ENCODE results near the gene VAMP3.

Gene VAMP3, protein sequence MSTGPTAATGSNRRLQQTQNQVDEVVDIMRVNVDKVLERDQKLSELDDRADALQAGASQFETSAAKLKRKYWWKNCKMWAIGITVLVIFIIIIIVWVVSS

DNA sequence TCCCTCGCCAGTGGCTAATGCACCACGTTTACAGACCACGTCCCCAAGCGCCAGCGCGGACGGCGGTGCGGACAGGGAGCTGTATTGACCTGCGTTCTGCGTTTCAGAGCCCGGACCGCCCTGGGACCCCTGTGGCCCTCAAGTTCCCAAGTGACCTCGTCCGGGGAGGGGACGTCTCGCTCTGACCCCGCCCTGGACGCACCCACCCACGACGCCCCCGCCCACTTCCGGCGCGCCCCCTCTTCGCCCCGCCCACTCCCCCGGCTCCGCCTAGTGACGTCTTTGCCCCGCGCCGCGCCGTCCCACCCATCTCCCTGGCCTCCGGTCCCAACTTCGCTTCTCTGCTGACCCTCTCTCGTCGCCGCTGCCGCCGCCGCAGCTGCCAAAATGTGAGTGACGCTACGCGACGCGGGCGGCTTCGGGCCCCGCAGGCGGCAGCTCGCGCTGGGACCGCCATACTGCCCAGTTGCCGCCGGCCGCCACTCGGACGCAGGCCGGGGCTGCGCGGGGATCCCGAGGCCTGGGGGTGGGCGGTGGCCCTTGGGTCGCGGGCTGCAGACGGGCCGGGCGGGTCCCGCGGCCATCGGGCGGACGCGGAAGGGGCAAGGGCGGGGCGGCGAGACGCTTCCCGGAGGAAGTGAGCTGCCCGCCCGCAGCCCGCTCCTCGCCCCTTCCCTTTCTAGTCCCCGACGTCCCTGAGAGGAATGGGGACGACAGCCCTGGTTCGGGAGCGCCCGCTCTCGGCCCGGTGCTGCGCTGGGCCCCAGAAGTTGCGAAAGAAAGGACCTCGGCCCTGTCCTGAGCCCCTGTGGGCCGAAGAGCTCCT is at the start of gene VAMP3:
TSS of gene VAMP3 (plus strand) at position 300 of the 826 bp plus-strand sequence. CDS start at position 388, 88 bp downstream.
- peak; percentile 49 for DNase-seq

DNA sequence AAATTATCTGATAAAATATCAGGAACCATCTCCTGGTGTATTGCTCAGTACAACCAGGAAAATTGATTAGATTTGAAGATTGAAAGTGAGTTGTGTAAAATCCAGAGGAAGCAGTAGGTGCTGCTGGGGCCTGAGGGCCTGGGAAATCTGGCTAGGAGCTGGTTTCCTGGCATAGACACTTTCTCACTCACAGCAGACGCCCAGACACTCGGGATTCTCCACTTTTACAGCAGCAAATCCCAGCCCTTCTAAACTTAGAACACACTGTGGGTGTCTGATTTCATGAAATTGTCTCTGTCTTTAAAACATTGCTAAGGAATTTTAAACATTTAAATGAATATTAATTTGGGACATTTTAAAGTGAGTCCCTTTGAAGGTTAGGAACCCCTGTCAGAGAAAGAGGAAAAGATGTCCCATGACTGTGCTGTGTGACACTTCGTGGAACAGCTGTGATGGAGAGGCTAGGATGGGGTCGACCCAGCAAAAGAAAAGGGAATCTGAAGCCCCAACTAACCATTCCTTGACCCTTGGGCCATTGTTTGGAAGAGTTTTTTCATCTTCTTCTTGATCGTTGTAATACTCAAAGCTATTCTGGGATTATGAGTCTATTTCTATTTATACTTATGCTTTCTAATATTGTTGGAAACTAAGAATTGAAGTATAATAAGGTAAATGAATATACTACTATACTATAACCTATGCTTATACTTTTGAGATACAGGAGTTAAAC is 49.0 kb upstream of the VAMP3 start:
- no peak for DNase-seq

GRCh38 chr1:7722670-7723012 is 48.5 kb upstream of the VAMP3 start:
- DNase-seq = no peak

- DNase-seq = no peak
These were observed 44.5 kb upstream of the VAMP3 start for GRCh38 chr1:7726623-7727022.

DNA sequence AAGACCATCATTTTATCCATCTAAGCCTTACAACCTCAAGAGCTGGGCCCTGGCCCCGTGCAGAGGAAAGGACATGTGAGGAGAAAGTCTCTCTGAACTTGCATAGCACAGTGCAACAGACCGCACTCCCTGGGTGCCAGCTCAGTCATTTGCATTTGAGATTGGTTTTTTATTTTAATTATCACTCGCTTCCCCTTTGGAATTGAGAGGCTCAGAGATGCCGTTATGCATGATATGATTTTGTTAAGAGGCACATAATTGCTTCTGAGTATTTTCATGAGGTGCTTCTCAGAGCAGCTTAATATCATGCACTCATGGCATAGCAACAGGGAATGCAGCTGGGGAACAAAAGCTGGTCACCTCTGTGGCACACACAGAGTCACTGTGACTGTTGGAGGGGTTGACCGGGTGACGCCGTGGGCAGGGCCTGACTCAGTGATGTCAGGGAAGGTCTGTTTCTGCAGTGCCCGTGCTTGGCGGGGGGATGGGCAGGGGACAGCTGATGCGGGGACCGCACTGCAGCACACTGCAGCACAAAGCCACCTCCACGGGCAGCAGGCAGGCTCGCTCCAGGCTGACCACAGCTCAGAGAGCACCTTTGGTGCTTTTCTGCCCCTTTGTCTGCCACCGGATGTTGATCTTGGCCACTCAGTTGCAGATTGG is 43.2 kb upstream of the VAMP3 start:
- no peak for DNase-seq

- DNase-seq = no peak
These were observed 41.3 kb upstream of the VAMP3 start for GRCh38 chr1:7729761-7730160.

GRCh38 chr1:7732331-7732730 is 38.8 kb upstream of the VAMP3 start:
- DNase-seq = no peak

DNA sequence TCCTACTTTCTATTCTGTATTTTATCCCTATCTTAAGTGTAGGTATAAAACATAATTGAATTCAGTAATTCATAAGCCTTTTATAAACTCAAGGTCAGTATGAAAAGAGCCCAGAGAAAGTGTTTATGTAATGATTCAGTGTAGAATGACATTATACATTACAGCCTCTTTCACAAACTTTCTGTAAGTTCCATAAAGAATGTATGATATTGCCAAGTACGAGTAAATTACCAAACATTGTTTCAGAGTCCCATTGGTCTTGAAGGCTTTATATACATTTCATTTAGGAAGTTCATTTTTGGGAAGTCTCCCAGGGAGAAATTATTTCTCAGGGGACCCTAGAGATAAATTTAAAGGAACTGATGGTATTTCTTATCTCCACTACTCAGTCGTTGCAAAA is 37.8 kb upstream of the VAMP3 start:
- no peak for DNase-seq

DNA sequence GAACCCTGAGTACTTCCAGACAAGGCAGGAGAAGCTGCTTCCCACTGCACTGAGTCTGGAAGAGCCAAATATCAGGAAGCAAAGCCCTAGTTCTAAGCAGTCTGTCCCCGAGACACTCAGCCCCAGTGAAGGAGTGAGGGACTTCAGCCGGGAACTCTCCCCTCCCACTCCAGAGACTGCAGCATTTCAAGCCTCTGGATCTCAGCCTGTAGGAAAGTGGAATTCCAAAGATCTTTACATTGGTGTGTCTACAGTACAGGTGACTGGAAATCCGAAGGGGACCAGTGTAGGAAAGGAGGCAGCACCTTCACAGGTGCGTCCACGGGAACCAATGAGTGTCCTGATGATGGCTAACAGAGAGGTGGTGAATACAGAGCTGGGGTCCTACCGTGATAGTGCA is 33.1 kb upstream of the VAMP3 start:
- no peak for DNase-seq

- DNase-seq = no peak
These were observed 27.8 kb upstream of the VAMP3 start for GRCh38 chr1:7743346-7743745.

DNA sequence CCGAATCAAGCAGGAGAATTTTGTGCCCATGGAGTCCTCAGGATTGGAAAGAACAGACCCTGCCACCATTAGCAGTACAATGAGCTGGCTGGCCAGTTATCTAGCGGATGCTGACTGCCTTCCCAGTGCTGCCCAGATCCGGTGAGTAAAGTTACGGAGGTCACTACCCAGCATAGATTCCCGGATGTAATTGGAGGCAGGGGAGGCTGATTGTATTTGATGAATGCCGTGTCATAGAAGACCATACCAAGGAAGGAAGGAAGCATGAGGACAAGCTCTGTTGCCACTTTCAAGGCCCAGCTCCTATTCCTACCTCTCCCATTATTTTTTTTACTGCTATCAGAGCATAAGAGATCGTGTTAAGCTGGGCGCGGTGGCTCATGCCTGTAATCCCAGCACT is 26.2 kb upstream of the VAMP3 start:
- no peak for DNase-seq

DNA sequence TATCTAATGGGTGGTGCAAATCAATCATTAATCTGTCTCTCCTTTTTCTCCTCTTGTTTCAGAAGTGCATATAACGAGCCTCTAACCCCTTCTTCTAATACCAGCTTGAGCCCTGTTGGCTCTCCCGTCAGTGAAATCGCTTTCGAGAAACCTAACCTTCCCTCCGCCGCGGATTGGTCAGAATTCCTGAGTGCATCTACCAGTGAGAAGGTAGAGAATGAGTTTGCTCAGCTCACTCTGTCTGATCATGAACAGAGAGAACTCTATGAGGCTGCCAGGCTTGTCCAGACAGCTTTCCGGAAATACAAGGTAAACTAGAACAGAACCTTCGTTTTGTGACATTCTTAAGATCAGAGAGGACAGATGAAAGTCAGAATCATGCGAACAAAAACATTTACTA is 25.3 kb upstream of the VAMP3 start:
- DNase-seq = no peak

DNA sequence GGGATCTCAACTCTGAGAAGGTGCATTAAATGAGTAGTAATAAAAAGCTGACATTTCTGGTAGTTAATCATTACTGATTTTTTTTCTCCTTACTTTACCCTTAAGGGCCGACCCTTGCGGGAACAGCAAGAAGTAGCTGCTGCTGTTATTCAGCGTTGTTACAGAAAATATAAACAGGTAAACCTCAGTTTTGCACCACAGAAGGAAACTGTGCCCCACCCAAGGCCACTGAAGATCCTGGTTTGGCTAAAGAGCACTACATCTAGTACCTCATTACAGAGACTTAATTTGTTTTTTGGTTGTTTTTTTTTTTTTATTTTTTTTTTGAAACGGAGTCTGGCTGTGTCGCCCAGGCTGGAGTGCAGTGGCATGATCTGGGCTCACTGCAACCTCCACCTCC is 23.5 kb upstream of the VAMP3 start:
- DNase-seq = no peak

DNA sequence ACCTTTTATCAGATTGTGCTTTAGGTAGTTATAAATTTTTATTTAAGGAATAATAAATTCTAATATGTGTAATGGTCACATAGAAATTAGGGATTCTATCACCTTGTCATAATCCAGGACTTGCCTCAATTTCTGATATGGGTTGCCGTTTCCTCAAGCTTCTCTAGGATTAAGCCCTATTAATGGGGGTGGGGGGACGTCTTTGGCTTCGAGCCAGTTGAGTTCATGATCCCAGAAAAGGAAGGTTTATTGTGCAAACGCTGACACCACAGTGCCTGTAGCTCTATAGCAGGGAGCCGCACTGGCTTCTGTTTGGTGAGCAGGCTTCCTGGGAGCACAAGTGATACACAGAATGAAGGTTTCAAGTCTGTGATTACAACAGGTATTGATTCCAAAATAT is 22.0 kb upstream of the VAMP3 start:
- no peak for DNase-seq

- no peak for DNase-seq
These were observed 19.9 kb upstream of the VAMP3 start for GRCh38 chr1:7751174-7751573.

DNA sequence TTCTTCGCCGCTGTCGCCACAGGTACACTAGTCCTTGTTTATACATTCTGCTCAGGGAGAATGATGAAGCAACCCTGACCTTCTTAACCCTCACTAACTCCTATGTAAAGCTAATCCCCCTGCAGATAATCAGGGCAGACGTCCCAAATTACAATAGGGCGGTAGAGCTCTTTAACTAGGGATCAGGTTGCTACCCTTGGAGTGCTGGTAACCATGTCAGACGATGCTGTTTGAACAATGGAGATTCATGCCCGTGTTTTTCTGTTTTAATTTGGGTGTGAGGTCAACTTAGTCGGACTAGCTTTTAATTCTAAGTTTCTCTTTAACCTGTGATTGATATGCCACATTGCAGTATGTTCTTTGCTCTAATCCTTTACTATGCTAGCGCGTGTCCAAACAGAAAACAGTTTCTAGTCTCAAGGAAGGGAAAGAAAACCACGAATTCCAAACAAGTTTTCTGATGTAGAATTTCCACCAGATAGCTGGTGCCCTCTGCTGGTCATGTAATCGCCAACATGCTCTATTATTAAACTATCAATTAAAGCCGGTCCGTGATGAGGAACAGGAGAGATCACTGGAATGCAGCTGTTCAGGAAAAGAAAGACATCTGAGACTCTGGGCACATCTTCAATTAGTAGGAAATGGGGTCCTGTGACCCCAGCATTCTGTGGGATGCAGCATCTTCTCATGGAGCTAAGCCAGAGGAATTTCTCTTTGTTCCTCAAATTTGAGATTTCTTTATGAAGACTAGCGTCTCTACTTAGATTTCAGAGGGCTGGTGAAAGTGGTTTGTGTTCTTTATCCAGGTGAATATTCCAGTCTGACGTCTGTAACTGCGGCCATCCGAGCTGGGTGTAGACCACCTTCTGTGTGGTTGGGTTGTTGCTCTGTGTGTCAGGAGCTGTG is 18.3 kb upstream of the VAMP3 start:
- peak; percentile 47 for DNase-seq

- DNase-seq = no peak
These were observed 17.5 kb upstream of the VAMP3 start for GRCh38 chr1:7753641-7754040.

DNA sequence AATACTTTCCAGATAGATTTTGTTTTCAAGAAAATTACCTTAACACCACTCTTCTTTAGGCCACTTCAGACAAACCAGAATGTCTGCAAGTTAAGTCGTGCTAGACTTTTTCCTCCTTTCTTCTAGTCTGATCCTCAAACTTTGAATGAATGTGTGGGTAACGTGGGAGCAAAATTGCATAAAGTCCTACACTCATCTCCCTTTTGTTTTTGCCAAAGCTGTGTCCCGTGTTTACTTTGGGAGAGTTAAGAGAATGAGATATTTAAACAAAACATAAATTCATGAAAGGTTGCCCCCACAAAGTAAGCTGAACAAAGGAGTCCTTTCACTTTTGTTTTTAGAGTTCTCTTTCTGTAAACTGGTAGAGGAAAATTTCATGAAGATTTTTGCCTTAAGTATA is 16.9 kb upstream of the VAMP3 start:
- no peak for DNase-seq

- DNase-seq = no peak
These were observed 15.6 kb upstream of the VAMP3 start for GRCh38 chr1:7755448-7755847.

DNA sequence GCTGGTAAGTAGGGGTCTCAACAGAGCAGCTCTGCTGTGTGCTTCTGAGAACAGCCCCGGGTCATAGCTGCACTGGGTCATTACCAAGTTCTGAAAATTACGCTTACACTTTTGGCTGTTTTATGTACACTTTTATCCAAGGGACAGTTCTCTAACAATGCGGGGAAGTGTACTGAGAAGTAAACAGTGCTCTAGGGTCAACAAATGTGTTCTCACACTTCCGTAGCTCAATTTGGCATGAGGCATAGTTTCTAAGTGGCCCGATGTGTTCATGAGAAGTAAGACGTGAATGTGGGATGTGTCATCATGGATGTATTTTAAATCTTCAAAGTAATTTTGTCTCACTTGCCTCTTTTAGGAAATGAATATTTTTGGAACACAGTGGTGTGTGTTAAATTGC is 10.9 kb upstream of the VAMP3 start:
- no peak for DNase-seq

- no peak for DNase-seq
These were observed 10.0 kb upstream of the VAMP3 start for GRCh38 chr1:7761103-7761502.

GRCh38 chr1:7767176-7767575 is 3.9 kb upstream of the VAMP3 start:
- DNase-seq = no peak

GRCh38 chr1:7768583-7768982 is 2.5 kb upstream of the VAMP3 start:
- DNase-seq = no peak
